ENCODE measurements around the gene PTGER4. TPM values are rescaled to one million over a fixed set of nuclear protein-coding genes. Genes with fewer than 3 reads are reported as not detected.

Gene PTGER4
- total RNA-seq, 1 donor, result 323 TPM

GRCh38 chr5:40669606-40670390 lies 9.9 kb upstream of the PTGER4 start:
- DNase-seq (ENCODE audit: low read depth in 2 of 3, low spot score in 2 of 3), result no peak

DNA sequence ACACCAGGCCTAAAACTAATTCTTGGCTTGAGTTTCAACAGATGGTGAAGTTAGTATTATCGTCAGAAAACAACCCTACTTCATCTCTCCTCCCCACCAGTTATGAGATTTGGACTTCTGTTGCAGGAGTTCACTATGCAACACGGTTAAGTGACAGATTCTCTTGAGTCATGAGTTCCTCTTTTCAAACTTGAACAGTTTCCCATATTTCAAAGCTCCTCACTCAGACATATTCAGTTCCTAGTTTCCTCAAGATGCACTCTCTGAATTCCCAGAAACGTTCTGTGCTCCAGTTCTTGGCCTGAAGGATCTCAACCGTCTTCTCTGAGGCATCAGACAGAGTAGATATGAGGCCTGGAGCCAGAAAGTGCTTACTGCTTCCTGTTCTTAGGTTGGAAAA lies 7.3 kb upstream of the PTGER4 start:
- DNase-seq (ENCODE audit: low read depth in 2 of 3, low spot score in 2 of 3), result peak in 1 of 3 donors; percentile 78

DNA sequence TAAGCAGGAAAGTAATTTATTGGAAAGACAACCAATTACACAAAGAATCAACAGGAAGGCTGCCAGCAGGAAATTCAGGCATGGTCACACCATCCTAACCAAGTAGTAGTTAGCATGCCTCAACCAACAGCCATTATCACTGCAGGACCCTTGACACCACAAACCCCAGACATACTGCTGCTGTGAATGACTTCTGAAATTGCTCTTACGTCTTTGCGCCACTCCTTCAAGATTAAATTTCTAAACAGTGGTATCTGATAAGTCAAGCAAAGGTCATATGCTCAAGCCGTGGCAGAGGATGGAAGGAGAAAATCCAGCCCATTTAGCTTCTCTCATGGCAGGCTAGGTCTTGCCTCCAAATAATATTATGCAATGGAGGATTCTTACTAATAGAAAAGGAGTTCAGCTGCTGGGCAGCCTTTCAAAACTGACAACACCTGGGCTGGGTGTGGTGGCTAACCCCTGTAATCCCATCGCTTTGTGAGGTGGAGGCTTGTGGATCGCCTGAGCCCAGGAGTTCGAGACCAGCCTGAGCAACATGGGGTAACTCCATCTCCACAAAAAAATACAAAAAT lies 5.0 kb upstream of the PTGER4 start:
- DNase-seq (ENCODE audit: low read depth in 2 of 3, low spot score in 2 of 3), result no peak

DNA sequence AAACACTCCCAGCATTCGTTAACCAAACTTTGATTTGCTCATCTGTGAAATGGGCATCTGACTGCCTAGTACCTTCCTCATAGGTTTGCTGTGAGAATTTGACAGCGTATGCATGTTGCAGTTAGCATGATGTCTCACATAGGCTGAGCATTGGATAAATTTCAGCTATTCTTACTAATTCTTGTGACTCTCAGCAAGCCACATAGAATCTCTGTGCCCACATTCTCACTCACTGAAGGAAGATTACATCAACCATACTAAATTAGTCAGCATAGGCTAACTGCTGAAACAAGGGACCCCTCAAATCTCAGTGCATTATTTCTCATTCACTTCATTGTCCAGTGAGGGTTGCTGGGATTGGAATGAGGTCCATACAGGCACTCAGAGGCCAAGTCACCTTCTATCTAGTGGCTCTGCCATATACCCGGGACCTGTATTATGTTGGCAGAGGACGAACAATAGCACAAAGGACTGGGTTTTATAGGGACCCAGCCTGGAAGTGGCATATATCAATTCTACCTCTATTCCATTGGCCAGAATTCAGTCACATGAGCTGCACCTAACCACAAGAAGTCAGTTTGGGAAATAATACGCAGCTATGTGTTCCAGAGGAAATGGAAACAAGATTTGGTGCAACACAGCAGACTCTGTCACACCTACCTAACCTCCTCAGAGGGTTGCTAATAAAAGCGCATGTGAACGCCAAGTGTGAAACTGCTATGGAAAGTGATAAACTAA lies 4.2 kb upstream of the PTGER4 start:
- peak in 1 of 3 donors; percentile 43 for DNase-seq (ENCODE audit: low read depth in 2 of 3, low spot score in 2 of 3)

DNA sequence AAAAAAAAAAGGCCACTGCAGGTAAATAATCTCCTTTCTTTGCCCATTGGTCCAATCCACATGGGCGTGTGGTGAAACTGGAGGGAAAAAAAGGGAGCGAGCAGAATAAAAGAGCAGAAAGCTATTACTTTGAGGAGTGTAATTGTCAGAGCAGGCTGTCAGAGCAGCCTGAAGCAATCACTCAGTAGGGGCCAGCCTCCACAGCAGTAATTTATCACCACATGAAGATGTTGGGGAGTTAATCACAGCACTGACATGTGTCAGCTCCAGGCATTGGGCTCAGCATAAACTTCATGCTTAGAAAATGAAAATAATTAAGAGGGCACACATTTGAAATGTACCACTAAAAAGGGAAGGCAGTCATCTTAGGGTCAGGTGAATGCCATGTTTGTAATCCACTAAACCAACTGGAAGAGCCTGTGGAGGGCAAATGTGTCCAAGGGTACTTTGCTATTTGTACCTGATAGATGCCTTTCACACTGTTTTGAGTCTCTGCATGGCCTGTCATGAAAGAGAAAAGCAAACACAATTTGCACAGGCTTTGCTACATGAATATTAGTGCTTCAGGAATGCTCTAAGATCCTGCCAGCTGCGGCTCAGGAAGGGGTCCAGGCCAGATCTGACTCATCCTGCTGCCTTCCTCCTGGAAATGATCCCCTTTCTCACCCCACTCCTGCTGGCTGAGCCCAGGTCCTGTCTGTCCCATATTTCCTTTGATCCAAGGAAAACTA lies 2.9 kb upstream of the PTGER4 start:
- DNase-seq (ENCODE audit: low read depth in 2 of 3, low spot score in 2 of 3), result no peak

- no peak for DNase-seq (ENCODE audit: low read depth in 2 of 3, low spot score in 2 of 3)
Measured at GRCh38 chr5:40677456-40677855, 2.3 kb upstream of the PTGER4 start.

DNA sequence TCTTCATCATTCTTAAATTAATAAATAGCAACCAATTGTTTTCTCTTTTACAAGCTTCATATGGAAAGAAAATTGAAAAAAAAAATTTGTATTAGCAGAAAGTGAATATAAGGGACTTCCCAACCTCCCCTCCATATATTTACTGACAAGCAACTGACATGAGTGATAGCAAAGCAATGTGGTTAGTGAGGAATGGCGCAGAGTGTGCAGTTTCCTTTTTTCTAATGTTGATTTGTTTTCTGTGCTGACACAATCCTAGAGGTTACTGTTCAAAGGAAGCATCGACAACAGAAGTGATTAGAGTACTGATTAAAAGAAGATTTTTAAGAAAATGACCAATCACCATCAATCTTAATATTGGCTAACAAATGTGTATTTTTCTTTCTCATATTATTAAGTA lies 1.7 kb upstream of the PTGER4 start:
- DNase-seq (ENCODE audit: low read depth in 2 of 3, low spot score in 2 of 3), result peak in 1 of 3 donors; percentile 48

DNA sequence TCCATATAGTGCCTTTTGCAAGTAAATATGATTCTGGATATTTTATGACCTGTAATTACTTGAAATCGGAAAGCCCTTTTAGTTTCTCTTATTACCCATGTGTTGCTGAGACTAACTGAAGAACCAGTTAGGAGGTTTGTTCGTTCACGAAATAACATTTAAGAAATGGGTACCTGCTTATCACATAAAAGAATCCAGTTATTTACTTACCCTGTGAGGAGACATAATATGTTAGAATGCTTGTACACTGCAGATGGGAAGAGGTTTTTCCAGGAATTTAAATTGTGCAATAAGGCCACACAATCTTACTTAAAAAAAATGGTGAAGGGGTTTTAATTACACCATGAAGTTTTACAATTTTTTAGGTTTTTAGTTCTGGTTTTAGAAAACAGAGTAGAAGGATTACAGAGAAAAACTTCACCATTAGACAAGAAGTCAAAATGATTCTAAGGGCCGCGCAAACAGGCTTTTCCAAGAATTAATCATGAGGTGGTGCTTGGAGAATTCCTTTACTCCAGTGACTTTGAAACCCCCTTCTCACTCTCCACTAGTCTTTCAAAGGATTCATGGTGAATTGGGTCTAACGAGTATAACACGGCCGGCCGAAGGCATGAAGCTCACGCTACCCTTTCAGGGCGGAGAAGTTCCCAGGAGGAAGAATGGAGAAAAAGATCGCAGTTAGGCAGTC lies 1.1 kb upstream of the PTGER4 start:
- peak in 1 of 3 donors; percentile 37 for DNase-seq (ENCODE audit: low read depth in 2 of 3, low spot score in 2 of 3)

DNA sequence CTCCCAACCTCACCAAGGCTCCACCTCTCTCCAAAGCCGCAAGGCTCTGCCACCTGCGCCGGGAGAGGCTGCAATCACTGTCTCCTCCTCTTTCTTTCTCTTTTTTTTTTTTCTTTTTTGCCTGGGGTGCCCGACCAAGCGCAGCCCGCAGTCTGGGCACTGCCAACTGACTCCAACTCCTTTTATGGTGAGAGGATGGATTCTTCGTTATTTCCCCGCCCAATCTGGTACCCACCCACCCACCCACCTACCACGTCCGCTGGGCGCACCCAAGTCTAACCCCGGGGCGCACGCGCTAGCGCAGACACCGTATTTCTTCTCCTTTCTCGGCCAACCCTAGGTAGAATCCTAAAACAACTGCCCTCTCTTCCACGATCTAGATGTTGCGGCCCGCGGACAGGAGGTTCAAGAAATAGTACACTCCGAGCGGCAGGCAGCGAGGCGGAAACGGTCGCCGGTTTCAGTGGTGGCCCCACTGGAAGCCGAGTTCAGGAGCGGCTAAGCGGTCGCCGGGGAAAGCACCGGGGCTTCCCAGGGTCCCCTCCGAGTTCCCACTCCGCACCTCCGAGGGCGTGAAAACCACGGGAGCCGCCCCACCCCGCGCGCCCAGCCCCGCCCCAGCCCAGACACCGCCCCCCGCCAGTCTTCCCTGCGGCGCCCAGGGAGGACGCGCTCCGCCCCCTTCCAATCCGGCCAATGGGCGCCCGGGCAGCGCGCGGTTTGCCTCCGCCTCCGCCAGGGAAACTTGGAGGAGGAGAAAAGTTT lies 385 bp upstream of the PTGER4 start:
- DNase-seq (ENCODE audit: low read depth in 2 of 3, low spot score in 2 of 3), result peak; percentile 72 to 93 (median 90)

DNA sequence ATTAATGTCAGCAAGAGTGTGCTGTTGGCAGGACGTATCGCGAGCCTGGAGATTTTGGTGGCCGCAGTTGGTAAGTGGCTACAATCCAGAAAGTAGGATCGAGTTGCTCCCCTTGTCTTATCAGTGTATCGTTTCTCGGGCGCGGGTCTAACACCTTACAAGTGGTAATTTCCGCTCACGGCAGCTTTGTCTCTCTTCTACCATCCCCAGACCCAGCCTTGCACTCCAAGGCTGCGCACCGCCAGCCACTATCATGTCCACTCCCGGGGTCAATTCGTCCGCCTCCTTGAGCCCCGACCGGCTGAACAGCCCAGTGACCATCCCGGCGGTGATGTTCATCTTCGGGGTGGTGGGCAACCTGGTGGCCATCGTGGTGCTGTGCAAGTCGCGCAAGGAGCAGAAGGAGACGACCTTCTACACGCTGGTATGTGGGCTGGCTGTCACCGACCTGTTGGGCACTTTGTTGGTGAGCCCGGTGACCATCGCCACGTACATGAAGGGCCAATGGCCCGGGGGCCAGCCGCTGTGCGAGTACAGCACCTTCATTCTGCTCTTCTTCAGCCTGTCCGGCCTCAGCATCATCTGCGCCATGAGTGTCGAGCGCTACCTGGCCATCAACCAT lies 1.1 kb downstream of the PTGER4 start:
- DNase-seq (ENCODE audit: low read depth in 2 of 3, low spot score in 2 of 3), result peak in 1 of 3 donors; percentile 49

GRCh38 chr5:40681363-40682153 lies 1.8 kb downstream of the PTGER4 start:
- peak in 1 of 3 donors; percentile 51 for DNase-seq (ENCODE audit: low read depth in 2 of 3, low spot score in 2 of 3)

DNA sequence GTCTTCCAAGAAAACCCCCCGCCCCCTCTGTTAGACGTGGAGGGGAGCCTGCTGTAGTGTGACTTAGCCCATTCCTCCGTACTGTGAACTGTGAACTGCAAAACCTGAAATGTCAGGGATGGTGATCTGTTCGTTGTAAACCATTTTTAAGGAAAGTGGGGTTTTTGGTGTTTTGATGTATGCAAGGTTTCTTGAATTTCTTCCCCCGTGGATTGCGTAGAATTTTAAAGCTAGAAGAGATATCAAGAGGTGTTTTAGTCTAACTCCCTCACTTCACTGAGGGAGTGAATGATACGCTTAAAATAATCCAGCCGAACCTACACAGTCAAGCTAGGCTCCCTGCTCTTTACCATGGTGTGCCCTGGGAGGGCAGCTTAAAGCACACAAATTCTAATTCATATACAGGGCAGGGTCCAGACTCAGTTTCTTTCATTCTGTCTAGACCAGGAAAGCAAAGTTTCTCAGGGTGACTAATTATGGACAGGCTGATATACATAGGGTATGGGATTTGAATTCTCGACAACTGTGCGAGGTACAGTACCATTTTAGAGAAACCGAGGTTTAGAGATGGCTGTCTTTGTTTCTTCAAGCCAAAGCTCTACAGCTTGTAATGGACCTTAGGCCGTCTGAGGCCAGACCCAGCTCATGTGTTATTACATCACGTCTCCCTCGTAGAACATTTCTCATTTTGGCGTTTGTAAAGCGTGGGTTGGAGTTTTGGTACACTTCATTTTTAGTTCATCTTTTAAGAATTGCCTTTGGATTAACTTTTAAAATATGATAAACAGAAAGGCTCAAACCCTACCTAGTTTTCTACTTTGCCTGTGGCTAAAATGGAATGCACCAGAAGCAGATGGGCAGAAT lies 2.7 kb downstream of the PTGER4 start:
- DNase-seq (ENCODE audit: low read depth in 2 of 3, low spot score in 2 of 3), result no peak

DNA sequence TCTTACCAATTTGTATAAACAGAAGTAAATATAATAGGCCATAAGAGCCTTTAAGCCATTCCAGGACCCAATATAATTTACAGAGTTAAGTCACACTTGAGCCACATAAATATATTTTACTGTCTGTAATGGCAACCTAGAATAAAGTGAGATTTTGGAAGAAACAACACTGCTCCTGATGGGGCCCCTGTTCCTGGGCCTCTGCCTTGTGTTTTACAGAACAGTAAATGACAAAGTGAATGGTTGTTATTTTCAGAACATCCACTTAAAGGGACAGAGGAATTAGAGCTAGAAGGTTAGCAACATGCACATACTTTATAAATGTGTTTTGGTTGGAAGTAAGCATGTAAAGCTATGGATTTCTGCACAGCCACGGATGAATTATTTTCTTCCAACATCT lies 3.6 kb downstream of the PTGER4 start:
- no peak for DNase-seq (ENCODE audit: low read depth in 2 of 3, low spot score in 2 of 3)

- DNase-seq (ENCODE audit: low read depth in 2 of 3, low spot score in 2 of 3), result no peak
Measured at GRCh38 chr5:40685193-40685592, 5.5 kb downstream of the PTGER4 start.

- no peak for DNase-seq (ENCODE audit: low read depth in 2 of 3, low spot score in 2 of 3)
Measured at GRCh38 chr5:40685976-40686486, 6.3 kb downstream of the PTGER4 start.

DNA sequence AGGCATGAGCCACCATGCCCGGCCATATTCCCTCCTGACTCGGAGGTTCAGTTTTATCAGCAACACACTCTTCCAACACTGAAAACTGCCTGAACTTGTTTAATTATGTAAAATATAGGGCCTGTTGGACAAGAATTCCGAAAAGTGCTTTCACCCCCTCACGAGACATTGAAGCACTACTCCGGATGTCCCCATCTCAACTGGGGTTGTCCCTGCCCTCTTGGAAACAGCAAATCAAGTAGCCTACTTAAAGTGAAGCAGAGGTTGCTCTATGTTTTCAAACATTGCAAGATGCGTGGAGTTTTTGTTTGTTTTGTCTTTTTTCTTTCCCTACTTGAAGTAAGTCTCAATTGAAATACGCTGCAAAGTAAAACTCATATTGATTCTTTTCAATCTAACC lies 7.6 kb downstream of the PTGER4 start:
- DNase-seq (ENCODE audit: low read depth in 2 of 3, low spot score in 2 of 3), result no peak

GRCh38 chr5:40688127-40688761 lies 8.5 kb downstream of the PTGER4 start:
- DNase-seq (ENCODE audit: low read depth in 2 of 3, low spot score in 2 of 3), result peak; percentile 78 to 94 (median 86)
